ENCODE results near the gene PAEP. TPM values are rescaled to one million over a fixed set of nuclear protein-coding genes. Genes with fewer than 3 reads are reported as not detected.
"Not testable (repeated sequence)": the region's sequence is repeated elsewhere in the genome, so short reads cannot be mapped to it uniquely, and the experiment has no call there.

PAEP gene
- polyA plus RNA-seq, 3 donors, result not detected

GRCh38 chr9:135524130-135524861 lies 37.3 kb upstream of the PAEP start:
- 62 to 68% (median 63%) methylated on average over 27 of the region's 27 CpGs for WGBS, 3 donors
- no peak overlapping the region for H3K27ac ChIP-seq (ENCODE audit: low read depth, low read length)

DNA sequence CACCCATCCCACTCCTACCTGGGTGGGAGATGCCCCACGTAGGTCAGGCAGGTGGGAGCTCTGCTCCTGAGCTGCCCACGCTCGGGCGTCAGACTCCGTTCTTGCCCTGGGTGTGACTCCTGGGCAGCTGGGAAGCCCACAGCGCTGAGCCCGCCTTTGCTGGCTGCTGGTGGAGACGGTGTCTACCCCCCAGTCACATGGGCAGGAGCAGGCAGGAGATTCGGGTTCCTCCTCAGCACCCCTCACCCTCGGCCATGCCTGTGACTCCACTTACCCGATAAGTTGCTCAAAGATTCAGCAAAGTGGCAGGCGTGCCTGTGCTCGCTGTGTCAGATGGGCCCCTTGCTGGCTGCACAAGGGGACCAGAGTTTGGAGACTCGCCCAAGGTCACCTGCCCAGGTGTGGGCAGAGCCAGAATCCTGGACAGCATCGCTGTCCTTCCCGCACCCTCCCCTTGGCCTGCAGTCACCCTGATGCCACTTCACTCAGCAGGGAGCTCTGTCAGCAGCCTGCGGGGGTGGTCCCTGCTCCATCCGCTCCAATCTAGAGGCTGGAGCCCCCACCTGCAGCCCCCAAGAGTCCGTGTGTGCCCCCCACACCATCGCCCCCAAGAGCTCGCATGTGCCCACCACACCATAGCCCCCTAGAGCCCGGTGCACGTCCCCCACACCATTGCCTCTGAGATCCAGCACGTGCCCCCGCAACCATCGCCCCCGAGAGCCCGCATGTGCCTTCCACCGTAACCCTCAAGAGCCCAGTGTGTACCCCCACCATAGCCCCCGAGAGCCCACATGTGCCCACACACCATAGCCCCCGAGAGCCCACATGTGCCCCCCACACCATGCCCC lies 36.1 kb upstream of the PAEP start:
- 67 to 86% (median 83%) methylated on average over 29 to 31 of the region's 31 CpGs for WGBS, 3 donors
- H3K27ac ChIP-seq (ENCODE audit: low read depth, low read length), result no peak overlapping the region

DNA sequence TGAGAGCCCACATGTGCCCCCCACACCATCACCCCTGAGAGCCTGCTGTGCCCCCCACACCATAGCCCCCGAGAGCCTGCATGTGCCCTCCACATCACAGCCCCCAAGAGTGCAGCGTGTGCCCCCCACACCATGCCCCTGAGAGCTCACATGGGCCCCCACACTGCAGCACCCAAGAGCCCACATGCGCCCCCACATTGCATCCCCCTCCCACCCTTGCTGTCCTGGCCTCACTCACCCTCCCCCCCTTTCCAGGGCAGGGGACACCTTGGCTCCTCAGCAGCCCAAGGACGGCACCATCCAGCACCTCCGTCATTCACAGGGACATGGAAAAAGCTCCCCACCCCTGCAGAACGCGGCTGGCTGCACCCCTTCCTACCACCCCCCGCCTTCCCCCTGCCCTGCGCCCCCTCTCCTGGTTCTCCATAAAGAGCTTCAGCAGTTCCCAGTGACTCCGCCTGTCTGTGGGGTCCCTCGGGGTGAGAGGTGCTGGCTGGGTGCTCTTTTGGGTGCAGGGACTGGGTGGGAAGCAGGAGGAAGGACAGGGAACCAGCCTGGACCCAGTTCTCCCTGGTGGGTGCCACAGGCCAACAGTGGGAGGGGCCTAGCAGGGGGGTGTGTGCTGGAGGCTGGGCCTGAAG lies 35.3 kb upstream of the PAEP start:
- 58 to 80% (median 75%) methylated on average over 10 to 11 of the region's 11 CpGs for WGBS, 3 donors
- H3K27ac ChIP-seq (ENCODE audit: low read depth, low read length), result no peak overlapping the region

DNA sequence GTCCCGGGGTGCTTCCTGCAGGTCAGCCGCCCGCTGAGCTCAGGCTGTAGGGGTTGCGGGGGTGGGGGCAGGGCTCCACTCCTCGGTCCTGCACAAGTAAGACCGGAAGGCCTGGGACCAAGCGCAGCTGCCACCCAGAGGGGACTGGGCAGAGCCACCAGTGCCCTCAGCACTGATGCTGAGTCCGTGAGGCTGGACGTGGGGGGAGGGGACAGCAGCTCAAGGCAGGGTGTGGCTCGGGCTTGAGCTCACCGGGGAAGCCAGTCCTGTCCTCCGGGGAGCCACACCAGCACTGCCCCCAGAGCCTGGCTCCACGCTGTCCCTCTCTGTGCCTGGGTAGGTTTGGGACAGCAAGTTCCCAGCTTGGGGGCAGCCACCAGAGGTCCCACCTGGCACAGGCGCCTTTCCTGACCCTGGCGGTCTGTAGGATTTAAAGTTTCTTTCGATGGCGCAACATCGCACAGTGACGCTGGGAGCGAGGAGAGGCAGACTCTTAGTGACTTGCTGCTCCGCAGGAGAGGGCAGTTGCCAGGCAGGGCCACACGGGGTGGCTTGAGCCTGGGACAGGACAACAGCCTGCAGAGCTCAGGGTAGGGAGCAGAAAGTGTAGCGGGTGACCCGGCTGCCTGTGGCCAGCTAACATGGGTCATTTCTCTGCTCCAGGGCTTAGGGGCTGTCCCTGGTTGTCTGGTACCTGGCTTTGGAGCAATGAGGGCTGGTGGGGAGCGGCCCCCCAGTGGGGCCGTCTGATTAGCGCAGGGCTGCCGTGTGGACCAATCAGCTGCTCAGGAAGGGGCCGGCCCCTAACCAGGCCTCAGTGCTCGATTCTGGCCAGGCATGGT lies 34.6 kb upstream of the PAEP start:
- H3K27ac ChIP-seq (ENCODE audit: low read depth, low read length), result no peak overlapping the region
- WGBS, 3 donors, result 61 to 71% (median 67%) methylated on average over 29 to 30 of the region's 30 CpGs

DNA sequence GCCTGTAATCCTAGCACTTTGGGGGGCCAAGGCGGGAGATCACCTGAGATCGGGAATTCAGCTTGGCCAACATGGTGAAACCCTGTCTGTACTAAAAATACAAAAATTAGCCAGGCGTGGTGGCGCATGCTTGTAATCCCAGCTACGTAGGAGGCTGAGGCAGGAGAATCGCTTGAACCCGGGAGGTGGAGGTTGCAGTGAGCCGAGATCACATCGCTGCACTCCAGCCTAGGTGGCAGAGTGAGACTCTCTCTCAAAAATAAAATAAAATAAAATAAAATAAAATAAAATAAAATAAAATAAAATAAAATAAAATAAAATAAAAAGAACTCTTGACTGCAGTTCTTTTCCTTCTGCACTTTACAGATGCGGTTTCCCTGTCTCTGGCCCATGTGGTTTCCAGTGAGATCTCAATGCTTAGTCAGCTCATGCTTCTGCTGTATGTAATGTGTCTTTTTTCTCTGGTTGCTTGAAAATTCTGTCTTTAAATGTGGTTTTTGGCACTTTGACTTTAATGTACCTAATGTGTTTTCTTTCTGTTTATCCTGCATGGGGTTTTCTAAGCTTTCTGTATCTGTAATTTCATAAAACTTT lies 32.6 kb upstream of the PAEP start:
- not testable (repeated sequence) for H3K27ac ChIP-seq (ENCODE audit: low read depth, low read length)
- 93 to 97% (median 96%) methylated on average over 10 of the region's 10 CpGs for WGBS, 3 donors

- 64 to 78% (median 69%) methylated on average over 5 of the region's 5 CpGs for WGBS, 3 donors
Measured at GRCh38 chr9:135530146-135530545, 31.4 kb upstream of the PAEP start.

GRCh38 chr9:135531096-135531495 lies 30.5 kb upstream of the PAEP start:
- no peak overlapping the region for H3K27ac ChIP-seq (ENCODE audit: low read depth, low read length)
- 84 to 96% (median 92%) methylated on average over 10 of the region's 10 CpGs for WGBS, 3 donors

More at GRCh38 chr9:135530146-135530545, 31.4 kb upstream of the PAEP start:
- H3K27ac ChIP-seq (ENCODE audit: low read depth, low read length), result no peak overlapping the region

GRCh38 chr9:135533113-135533512 lies 28.4 kb upstream of the PAEP start:
- 80 to 94% (median 93%) methylated on average over 3 of the region's 3 CpGs for WGBS, 3 donors
- H3K27ac ChIP-seq (ENCODE audit: low read depth, low read length), result no peak overlapping the region

GRCh38 chr9:135533674-135534073 lies 27.9 kb upstream of the PAEP start:
- H3K27ac ChIP-seq (ENCODE audit: low read depth, low read length), result no peak overlapping the region
- 86 to 91% (median 90%) methylated on average over 12 of the region's 12 CpGs for WGBS, 3 donors

- WGBS, 3 donors, result 28 to 34% (median 28%) methylated on average over 8 to 10 of the region's 10 CpGs
- H3K27ac ChIP-seq (ENCODE audit: low read depth, low read length), result not testable (repeated sequence)
Measured at GRCh38 chr9:135534192-135534711, 27.3 kb upstream of the PAEP start.

DNA sequence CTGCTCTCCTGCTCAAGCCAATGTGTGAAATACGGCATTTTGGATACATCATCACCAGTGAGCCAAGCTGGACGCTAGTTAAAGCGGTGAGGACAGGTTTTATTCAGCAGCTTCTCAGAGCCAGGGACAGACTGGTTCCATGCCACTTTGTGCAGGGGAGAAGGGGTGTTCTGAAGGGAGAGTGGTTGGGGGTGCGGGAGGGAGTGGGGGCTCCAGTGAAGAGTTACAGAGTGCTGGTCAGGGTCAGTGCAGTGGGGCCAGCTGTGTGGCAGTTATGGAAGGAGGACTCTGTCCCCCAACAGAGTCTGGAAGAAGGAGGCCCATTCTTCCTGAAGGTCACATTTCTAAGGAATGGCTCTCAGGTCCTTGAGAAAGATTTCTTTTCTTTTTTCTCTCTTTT lies 26.7 kb upstream of the PAEP start:
- WGBS, 3 donors, result 69 to 80% (median 73%) methylated on average over 4 of the region's 4 CpGs
- not testable (repeated sequence) for H3K27ac ChIP-seq (ENCODE audit: low read depth, low read length)

DNA sequence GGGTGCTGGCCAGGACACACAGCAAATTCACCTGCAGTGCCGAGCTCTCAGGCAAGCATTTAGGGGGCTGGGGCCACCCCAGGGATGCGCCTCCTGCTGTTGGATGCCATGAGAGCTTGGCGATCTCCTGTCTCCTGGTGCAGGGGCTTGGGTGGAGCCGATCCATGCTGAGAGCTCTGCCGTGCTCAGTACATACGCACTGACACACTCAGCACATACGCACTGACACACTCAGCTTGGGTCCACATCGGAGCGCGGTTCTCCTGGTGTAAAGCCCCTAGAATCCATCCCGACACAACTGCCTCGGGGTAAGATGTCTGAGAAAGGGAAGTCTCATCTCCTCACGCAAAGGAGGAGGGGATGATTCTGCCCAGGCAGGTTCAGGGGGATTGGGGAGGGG lies 25.9 kb upstream of the PAEP start:
- 78 to 84% (median 83%) methylated on average over 11 to 13 of the region's 13 CpGs for WGBS, 3 donors
- H3K27ac ChIP-seq (ENCODE audit: low read depth, low read length), result not testable (repeated sequence)

DNA sequence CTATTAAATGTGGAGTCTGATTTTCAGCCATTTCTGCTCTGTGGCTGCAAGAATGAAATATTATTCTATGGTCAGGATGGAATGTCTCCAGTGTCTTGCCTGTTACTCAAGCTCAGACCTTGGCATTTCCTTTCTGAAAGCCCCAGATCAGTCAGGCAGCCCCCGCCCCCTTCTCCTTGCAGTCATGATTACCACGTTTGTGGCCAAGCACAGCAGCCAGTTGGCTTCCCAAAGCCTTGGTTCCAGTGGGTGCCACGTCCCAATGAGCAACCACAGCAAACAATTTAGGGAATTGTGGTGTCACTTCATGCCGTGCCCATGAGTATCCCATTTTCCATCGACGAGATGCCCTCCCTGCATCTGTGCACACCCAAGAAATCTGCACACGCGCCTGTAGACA lies 25.3 kb upstream of the PAEP start:
- WGBS, 3 donors, result 74 to 77% (median 75%) methylated on average over 8 of the region's 8 CpGs
- no peak overlapping the region for H3K27ac ChIP-seq (ENCODE audit: low read depth, low read length)

- H3K27ac ChIP-seq (ENCODE audit: low read depth, low read length), result not testable (repeated sequence)
- WGBS, 3 donors, result 33 to 38% (median 35%) methylated on average over 8 of the region's 8 CpGs
Measured at GRCh38 chr9:135543262-135543894, 18.2 kb upstream of the PAEP start.

GRCh38 chr9:135544981-135545635 lies 16.4 kb upstream of the PAEP start:
- WGBS, 3 donors, result 65 to 81% (median 76%) methylated on average over 18 of the region's 18 CpGs

DNA sequence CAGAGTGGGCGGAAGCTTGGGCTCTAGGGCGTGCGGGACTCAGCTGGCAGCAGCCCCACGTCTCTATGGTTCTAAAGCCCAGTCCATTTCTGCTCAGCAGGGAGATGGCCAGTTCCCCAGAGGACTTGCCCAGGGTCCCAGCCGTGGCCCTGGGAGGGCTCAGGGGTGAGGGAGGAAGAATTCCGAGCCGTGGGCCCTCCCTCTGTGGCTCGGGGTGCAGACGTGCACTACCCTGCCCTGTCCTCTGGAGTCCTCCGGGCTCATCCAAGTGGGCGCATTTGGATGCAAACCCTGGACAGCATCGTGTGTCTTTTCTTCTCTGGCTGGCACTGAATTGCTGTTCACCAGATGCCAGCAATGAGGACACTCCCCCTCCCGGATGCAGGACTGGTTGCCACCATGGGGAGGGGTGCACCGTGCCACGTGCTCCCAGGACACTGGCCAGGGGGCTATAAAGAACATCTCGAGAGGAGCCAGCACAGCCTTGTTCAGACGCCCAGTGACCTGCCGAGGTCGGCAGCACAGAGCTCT lies 15.8 kb upstream of the PAEP start, which contains the start of gene OBP2A:
Gene OBP2A, plus strand, starts transcription at position 481 of the 531 bp plus-strand sequence. CDS start 55 bp downstream, outside the sequence.
- WGBS, 3 donors, result 59 to 77% (median 73%) methylated on average over 13 of the region's 19 CpGs
- not testable (repeated sequence) for H3K27ac ChIP-seq (ENCODE audit: low read depth, low read length)

More at GRCh38 chr9:135544981-135545635, 16.4 kb upstream of the PAEP start:
- no peak overlapping the region for H3K27ac ChIP-seq (ENCODE audit: low read depth, low read length)
